HL-60/S4 treated with phorbol 12-myristate 13-acetate at 8.2 ng/mL for 4 days and 3 days (cell line): Measurements from ENCODE around the gene GRIK2.

ENCODE experiments used
- in situ Hi-C: fragments of 300-500 bp; cut with MboI; formaldehyde crosslinking; loops from 2 replicates; pipeline ENCODE4 v1.15.0; 2022; ENCODE audit warnings: low sequenced_read_pairs

Gene GRIK2

DNA sequence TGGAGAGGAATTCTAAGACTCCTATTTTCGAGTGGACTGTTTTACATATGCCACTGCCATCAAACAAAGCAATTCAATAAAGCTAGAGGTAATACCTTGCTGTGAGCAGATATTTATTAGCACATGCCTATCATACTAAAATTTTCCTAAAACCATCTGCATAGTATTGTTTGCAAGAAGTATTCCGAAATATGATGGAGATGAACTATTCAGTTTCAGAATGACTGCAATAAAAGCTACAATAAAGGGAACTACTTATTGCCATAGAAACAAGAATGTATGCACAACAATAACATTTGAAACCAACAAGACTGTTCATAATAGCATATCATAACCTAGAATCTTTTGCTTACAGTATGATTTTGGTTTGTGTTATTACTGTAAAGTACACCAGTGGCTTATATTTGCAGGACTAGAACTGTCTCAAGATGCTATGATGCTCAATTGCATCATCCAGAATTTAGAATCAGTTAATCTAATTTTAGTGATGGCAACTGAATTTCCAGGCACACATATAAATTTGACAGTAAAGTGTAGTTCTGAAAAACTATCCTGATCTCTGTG lies 144.3 kb downstream of the GRIK2 start:
- in situ Hi-C loops: no loop called here

DNA sequence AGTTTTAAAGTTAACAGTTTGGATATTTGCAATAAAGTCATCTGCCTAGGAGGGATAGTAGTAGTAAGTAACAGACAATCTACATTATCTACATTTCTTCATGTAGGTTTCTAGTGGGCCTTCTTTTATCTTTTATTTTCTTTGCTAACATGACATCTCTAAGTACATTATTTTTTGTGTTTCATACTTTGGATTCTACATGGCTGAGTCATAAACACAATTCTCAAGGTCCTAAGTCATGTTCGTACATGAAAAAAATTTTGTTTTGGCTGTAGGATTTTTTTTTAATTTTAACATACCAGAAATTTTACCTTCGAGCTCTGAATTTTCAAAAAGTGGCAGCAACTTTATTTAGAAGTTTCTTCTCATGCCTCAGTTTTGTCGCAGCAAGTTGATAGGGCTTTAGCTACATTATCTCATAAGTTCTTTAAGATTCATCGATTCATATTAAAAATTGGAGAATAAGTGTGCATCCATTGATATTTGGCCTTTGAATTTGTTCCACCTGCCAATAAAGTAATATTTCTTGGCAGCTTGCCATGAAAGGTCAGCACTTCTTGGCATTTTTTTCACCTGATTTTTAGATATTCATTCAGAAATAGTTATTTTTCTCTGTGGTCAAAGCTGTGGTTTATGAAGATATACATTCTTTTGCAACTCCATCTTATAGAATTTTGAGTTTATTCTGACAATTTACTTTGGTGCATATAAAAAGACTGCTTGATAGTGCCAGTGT lies 146.2 kb downstream of the GRIK2 start:
- in situ Hi-C loops: no loop called here

DNA sequence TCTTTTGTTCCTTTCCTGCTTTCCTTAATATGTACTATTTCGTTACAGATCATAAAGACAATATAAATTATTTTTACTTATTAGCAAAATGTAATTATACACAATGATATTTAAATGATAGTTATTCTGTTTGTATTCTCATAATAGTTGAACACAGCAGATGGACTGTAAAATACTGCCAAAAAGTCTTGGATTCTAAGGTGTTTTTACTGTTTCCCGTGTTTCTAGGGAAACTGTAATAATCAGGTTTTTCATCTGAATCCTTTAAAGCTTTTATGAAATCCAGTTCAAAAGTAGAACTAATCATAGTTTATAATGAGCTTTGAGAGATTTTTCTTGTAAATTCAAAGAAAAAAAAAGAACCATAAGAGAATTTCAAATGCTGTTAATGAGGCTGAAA lies 148.4 kb downstream of the GRIK2 start:
- in situ Hi-C loops: no loop called here

DNA sequence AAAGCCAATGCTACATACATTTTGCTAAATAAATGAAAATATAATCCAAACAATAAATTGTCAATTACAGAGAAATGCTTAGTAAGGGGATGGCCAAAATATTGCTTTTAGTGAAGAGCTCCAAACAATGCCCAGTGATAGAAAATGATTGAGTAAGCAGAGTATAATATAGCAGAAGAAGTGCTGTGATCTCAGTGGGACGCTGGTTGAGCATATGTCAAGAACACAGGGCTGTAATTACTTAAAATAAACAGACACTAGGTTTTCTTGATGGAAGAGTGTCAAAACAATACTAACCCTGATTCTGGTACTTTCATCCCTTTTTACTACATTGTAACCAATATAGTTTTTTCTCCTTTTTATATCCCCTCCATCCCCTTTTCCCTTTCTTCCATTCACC lies 150.3 kb downstream of the GRIK2 start:
- in situ Hi-C loops: no loop called here

DNA sequence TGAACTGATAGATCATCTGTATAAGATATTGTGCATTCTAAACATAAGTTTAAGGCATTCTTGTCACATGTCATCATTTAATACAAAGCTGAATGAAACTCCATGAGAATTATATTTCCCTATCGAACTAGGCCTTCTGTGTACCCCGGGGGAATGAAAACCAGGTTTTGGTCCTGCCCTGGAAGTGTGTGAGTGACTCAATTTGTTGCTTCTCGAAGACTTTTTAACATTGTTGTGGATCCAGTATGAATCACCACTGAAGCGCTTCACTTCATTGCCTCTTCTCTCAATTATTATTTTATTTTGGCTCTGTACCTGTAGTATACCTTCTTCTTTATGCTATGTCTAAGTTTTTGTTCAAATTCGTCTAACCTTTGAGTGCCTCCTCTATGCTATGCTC lies 150.8 kb downstream of the GRIK2 start:
- in situ Hi-C loops: no loop called here

DNA sequence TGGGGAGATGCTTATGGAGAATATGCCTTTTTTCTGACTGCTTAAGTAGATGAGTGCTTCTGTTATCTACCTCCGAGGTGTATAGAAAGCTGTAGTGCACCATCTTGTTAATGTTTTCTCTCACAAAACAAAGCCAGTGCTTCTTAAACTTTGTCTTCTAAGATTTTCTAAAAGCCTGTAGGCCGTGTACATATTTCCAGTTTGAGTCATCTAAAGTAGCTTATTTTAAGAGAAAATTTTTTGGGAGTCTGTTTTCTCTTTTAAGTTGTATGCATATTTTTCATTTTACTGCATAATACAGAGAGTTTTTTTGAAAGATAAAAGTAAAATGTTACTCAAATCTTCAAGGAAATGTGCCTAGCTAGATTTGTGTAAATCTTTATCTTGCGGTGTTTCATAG lies 151.7 kb downstream of the GRIK2 start:
- in situ Hi-C loops: no loop called here

DNA sequence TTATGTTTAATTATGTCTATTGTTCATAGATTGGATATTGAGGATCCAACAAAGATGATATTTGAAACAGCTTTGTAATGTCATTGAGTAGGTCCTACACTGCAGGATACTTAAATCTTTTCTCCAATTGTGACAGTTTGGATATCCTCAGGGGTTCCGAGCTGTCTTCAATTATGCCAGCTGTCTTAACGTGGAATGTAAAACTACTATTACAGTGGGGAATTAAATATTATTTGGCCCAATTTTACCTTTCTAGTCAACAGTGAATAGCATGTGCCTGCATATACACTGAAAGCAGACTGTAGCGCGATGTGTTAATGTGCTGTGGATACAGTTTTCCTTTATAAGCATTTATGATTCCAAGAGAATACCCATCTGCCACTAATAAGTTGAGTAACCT lies 156.9 kb downstream of the GRIK2 start:
- in situ Hi-C loops: no loop called here

DNA sequence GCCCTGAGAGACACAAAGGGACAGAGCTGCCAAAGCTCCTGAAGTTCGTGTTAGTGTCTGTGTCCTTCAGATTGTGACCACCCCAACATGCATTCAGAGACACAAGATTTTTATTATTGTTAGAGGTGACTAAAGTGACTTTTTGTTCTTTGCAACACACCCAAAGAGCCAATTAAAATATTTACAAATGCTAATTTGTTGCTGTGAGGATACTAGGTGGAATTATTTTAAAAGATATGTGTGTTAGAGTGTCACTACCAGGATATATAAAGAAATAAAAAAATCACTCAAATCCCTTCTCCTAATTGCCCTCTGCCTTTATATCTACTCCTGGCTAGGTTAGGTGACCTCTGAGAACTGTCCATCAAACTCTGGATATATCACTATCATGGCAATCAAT lies 160.7 kb downstream of the GRIK2 start:
- in situ Hi-C loops: no loop called here

DNA sequence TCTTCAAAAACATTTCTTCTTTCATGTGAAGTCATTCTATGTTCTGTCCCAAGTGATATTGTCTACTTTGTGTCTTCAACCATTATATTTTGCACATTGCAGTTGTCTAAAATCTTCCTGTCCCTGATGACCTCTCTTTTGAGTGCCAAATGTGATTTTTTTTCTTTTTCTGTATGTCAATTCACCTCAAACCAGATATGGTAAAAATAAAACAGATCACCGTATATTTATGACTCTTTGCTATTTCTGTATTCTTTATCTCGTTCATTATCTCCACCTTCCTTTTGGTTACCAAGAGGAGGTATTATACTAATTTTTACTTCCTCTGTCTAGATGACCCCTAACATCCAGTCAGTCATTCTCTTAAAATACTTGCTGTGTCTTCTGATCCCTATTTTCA lies 165.2 kb downstream of the GRIK2 start:
- in situ Hi-C loops: no loop called here

DNA sequence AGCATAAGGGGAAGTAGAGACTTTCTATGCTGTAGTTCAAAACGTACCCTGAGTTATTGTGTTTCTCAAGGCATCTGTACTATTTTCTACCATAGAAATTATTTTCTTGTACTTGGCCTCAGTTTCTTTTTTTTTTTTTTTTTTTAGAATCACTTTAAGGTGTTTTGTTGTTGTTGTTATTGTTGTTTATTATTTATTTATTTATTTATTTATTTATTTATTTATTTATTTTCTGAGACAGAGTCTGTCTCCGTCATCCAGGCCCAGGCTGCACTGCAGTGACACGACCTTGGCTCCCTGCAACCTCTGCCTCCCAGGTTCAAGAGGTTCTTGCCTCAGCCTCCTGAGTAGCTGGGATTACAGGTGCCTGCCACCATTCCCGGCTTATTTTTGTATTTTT lies 179.1 kb downstream of the GRIK2 start:
- in situ Hi-C loops: no loop called here

DNA sequence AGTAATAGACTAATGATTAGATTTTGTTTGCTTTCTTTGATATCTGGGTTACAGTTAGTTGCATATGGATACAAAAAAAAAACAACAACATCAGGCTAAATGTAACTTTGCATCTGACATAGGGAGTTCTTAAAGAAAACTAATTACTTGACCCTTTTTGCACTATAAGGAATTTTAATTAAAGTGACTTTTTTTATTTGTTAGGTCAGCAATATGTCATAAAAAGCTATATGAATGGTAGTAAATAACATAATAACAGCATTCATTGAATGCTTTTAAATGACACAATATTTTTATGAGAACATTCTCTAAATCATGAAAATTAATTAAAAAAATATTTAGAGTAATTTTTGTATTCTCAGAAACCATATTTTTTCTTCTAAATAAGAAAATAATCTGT lies 183.6 kb downstream of the GRIK2 start:
- in situ Hi-C loops: no loop called here

DNA sequence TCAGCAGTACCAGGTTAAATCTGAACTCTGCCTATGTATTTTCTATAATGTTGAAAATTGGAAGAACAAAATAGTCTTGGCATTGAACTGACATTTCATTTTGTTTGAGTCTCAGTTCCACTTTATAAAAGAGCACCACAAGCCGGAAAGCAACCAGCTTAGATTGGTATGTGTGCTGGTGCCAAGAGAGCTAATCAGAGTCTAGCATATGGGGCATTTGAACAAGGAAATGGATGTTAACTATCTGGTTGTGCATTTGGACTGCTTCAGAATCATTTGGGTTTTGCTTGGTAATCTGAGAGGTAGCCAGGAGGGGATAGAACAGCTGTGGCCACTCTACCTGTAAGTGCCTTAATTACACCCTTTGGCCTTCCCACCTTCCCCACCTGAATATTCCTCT lies 184.8 kb downstream of the GRIK2 start:
- in situ Hi-C loops: no loop called here

DNA sequence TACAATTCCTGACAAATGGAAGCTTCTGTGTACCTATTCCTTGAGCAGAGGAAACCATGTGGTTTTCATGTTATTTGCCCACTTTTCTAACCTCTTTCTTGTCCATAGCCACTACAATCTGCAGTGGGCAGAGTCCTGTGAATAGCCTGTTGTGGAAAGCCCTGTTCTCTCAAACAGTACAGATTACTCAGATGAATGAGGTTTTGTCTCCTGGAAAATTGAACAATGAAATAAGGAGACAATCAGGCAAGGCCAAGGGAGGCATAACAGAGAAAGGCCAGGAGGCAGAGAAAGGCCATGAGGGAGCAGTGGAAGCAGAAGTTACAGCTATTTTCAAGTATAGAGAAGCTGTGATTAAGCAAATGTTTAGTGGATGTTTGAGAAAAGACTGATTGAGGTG lies 189.3 kb downstream of the GRIK2 start:
- in situ Hi-C loops: no loop called here

DNA sequence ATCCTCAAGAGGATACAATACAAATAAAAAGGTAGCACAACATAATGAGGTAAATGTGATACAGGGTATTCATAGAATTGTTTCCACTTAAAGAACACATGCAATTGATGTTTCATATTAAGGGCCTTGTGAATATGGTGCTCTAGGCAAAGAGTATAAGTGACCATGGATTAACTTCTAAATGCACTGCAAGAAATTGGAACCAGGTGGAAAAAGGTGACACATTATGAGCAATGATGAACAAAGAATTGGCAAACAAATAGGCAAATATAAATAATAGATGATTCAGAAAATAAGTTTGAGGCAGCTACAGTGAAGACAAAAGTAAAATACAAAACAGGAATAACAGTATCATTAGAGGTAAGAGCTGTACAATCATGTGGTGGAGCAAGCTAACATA lies 192.0 kb downstream of the GRIK2 start:
- in situ Hi-C loops: no loop called here

DNA sequence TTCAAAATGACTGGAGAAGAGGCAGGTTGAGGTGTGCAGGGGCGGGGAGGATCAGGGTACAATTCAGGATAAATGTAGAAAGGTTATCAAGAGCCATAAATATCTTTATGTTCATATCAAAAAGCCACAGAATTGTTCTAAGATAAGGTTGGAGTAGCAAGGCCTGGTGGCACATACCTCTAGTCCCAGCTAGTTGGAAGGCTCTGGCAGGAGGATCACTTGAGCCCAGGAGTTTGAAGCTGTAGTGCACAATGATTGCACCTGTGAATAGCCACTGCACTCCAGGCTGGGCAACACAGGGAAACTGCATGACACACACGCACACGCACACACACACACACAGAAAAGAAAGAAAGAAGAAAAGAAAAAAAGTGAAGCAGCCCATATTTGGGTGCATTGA lies 194.8 kb downstream of the GRIK2 start:
- in situ Hi-C loops: no loop called here

DNA sequence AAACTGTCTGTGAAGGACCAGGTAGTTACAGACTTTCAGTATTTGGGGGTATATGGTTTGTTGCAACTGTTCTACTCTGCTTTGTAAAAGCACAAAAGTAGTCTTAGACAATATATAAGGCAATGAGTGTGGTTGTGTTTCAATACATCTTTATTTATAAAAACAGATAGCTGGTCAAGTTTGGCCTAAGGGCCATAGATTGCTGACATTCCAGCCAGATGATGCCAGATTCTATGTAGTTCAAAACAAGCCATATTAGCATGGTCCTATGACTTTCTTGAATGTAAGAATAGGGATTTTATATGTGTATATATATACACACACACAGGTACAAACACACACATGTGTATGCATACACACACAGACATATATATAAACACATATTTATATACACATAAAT lies 201.8 kb downstream of the GRIK2 start:
- in situ Hi-C loops: no loop called here

DNA sequence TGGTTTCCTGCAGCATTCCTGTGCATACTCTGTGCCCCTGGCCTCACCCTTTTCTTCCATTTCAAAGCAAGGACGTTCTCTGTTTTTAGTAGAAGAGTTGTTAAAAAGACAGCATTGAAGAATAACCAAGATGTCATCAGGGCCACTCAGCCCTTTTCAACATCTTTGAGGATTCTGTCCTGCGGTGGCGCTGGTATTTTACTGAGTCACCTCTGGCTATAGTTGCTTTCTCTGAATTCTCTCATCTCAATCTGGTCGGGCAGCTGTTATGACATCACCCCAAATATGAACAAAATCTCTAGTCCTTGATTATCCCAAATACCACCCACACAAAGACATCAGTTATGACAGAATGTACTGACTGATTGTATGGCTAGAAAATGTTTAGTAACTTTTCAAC lies 204.2 kb downstream of the GRIK2 start:
- in situ Hi-C loops: no loop called here

DNA sequence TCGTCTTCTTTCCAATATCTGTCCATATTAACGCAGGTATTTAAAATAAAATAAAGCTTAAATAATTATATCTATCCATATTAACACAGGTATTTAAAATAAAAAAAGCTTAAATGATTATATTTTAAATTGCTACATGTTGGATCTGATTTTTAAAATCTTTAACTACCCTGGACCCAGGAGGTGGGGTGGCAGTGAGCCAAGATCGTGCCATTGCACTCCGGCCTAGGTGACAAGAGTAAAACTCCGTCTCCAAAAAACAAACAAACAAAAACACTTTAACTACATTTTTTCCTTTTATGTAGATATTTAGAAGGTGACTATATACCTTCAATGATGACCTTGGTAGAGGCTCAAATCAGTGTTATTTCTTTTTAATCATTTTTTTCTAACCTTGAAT lies 211.9 kb downstream of the GRIK2 start:
- in situ Hi-C loops: no loop called here

DNA sequence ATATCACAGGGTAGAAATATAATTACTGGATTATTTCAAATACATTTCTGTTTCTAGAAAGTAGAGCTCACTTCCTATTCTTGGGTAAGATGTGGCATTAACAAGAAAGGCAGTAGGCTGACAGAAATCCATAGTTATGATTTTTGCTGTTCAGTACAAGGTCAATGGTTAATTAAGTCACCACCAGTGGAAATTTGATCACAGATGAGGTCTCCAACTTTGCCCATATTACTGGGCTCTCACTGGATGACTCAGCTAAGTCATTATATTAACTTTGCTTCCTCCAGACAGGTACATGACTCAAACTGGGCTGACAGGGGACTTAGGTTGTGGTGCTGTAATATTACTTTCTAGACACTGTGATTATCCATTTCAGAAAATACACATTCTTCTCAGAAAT lies 212.4 kb downstream of the GRIK2 start:
- in situ Hi-C loops: no loop called here

DNA sequence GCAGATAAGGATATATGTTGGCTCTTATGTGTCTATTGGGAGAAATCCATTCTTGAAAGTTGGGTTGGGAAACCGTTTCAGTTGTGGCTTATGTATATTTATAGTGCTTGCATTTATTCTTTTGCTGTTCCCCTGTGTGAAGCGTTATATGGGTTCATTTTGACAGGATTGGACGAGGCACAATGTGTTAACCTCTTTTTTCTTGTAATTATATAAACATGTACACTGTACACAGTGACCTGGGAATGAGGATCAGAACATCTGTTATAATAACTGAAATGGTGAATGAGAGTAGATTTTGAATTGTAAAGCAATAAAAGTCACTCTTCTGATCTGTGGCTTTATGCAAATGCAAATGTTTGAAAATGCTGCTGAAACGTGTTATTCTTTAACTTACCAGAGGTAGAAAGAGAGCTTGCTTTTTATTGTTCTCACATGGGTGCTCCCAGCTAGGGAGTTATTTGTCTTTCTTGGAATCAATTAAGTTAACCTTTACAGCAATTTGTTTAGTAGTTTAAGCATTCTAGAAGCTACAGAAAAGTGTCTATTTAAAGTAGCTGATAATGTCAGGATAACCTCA lies 213.7 kb downstream of the GRIK2 start:
- in situ Hi-C loops: no loop called here

DNA sequence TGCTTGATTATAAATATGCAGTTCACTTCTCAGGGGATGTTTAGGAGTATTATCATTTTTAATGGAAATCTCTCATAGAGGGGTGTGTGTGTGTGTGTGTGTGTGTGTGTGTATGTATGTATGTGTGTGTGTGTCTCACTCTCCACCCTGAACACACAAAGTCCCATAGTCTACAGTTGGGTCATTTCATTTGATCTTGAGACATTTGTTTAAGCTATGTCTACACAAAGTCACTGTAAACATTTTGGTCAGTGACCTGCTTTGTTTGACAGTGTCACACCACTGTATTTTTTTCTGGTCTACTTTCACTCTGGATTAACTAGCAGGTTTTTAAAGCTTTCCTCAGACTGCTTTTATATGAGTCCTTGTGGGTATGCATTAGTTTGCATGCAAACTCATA lies 215.2 kb downstream of the GRIK2 start:
- in situ Hi-C loops: no loop called here

DNA sequence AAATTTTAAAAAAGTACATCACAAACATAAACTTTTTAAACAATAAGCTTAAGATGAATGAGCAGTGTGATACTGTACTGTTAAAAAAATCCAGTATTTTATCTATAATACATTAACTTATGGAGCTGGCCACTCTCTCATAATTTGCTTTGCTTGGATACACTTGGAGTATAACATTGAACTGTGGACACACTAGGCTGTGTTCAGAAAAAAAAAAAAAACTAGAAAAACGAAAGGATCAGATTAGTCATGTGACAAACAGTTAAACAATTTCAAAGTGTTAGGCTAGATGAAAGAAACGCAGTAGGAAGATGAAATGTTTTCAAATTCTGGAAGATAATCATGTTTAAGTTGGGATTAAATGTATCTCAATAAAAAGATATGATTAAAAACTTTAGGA lies 220.0 kb downstream of the GRIK2 start:
- in situ Hi-C loops: no loop called here

DNA sequence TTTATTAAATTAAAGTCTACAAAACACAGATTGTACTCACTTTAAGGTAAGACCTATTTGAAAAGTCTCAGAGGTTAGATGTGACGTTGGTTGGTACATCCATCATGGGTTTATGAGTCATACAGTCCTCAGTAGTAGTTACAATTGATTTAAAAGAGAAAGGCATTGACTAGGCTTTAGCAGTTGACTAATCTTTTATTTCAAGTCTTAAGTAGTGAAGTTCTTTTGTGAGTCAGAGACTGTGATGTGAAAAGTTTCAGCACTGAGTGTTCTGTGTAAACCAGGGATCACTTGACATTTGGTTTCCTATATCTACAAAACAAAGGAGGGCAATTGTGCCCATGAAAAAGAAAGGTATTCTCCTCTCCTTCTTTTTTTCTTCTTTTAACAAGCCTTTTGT lies 221.3 kb downstream of the GRIK2 start:
- in situ Hi-C loops: no loop called here
